GM23248 (cell line): Measurements from ENCODE around the gene ANKS1B. TPM values are rescaled to one million over a fixed set of nuclear protein-coding genes. Genes with fewer than 3 reads are reported as not detected.

Experiments used
- DNase-seq: peaks from one replicate; pipeline ENCODE4 v3.0.0-alpha.2; 2015
- H2AFZ ChIP-seq: fragments of 200-600 bp; sonication (generic); 2 replicates; pipeline ENCODE4 v1.6.1; 2016; ENCODE audit warnings: antibody characterized with exemption
- H3F3A ChIP-seq: fragments of 200-600 bp; sonication (generic); 2 replicates; pipeline ENCODE4 v1.6.1; 2016; ENCODE audit warnings: mild to moderate bottlenecking, antibody characterized with exemption, mixed run types; ENCODE audit not compliant: insufficient read depth
- H3K27ac ChIP-seq: fragments of 200-600 bp; sonication (generic); 2 replicates; pipeline ENCODE4 v1.5.1; 2016; ENCODE audit warnings: mild to moderate bottlenecking
- H3K27me3 ChIP-seq: fragments of 200-600 bp; sonication (generic); replicated peaks from 2 replicates; pipeline ENCODE4 v1.6.1; 2016; ENCODE audit warnings: mild to moderate bottlenecking; ENCODE audit not compliant: insufficient read depth
- H3K36me3 ChIP-seq: fragments of 200-600 bp; sonication (generic); 2 replicates; pipeline ENCODE4 v1.6.1; 2016; ENCODE audit warnings: low read depth, mild to moderate bottlenecking
- H3K4me1 ChIP-seq: fragments of 200-600 bp; sonication (generic); 2 replicates; pipeline ENCODE4 v1.6.1; 2016; ENCODE audit warnings: mild to moderate bottlenecking; ENCODE audit not compliant: insufficient read depth
- H3K4me2 ChIP-seq: fragments of 200-600 bp; sonication (generic); one replicate; pipeline ENCODE4 v1.6.1; 2016; ENCODE audit warnings: mild to moderate bottlenecking; ENCODE audit not compliant: unreplicated experiment
- H3K4me3 ChIP-seq: fragments of 200-600 bp; sonication (generic); 2 replicates; pipeline ENCODE4 v1.5.1; 2016; ENCODE audit warnings: mild to moderate bottlenecking
- H3K79me2 ChIP-seq: fragments of 200-600 bp; sonication (generic); 2 replicates; pipeline ENCODE4 v1.6.1; 2016; ENCODE audit warnings: mild to moderate bottlenecking; ENCODE audit not compliant: insufficient read depth
- H3K9ac ChIP-seq: fragments of 200-600 bp; sonication (generic); 2 replicates; pipeline ENCODE4 v1.6.1; 2016; ENCODE audit warnings: mild to moderate bottlenecking
- H3K9me2 ChIP-seq: fragments of 200-600 bp; sonication (generic); 2 replicates; pipeline ENCODE4 v1.6.1; 2016; ENCODE audit warnings: mixed run types, mild to moderate bottlenecking, moderate library complexity; ENCODE audit not compliant: insufficient read depth
- H3K9me3 ChIP-seq: fragments of 200-600 bp; sonication (generic); one replicate; pipeline ENCODE4 v1.6.1; 2017; ENCODE audit warnings: low read depth
- H4K20me1 ChIP-seq: fragments of 200-600 bp; sonication (generic); 2 replicates; pipeline ENCODE4 v1.6.0; 2016; ENCODE audit not compliant: insufficient read depth
- EZH2 ChIP-seq: fragments of 200-600 bp; sonication (generic); IDR thresholded peaks from 2 replicates; pipeline ENCODE4 v1.6.1; 2018; ENCODE audit warnings: antibody characterized with exemption, mild to moderate bottlenecking; ENCODE audit not compliant: insufficient read depth, poor library complexity, severe bottlenecking
- EZH2phosphoT487 ChIP-seq: fragments of 200-600 bp; sonication (generic); IDR thresholded peaks from 2 replicates; pipeline ENCODE4 v1.6.1; 2018; ENCODE audit warnings: antibody characterized with exemption, moderate library complexity, mild to moderate bottlenecking, low read depth; ENCODE audit not compliant: insufficient read depth
- WGBS, 2 experiments: methylation state at CpG; one replicate each; pipeline ENCODE4 v1.1.6; 2015 to 2017; ENCODE audit warnings: low lambda C conversion rate in 2 of 2, low coverage in 1 of 2; ENCODE audit errors: missing lambda C conversion rate in 2 of 2; 5-methylcytosine and 5-hydroxymethylcytosine counted together
- in situ Hi-C: fragments of 300-500 bp; cut with MboI; formaldehyde crosslinking; loops from 2 replicates; pipeline ENCODE4 v1.15.0; 2020
- polyA plus RNA-seq: library from polyadenylated mRNA; unstranded; fragments of >200 nt; fragmentation: Nextera tagmentation; extraction: Ambion mirVana; gene quantifications from 2 replicates; pipeline ENCODE4 v1.2.1, GENCODE V29; 2016
- total RNA-seq: library from RNA; depleted of rRNA; stranded (reverse); fragments of >200 nt; shearing (Covaris generic); gene quantifications from 2 replicates; pipeline ENCODE4 v1.2.3, GENCODE V29; 2014

ANKS1B gene
- total and polyA plus RNA-seq, 2 experiments from 2014 or later: not detected

DNA sequence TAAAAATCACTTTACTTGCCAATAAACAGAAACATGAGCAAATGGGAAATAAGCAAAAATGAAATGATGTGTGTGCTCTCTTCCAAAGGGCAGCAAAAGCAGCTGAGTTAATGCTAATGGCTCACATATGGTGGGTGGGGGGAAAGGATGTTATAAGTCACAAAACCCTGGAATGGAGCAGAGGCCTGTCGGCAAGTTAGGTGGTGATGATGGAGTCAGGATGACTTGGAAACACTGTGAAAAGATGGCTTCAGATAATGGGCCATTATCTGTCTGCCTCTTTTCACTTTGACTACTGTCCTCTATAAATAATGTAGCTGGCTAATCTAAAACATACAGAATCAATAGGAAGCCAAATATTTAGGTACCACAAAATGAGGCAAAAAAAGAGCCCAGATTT is 1111.0 kb downstream of the ANKS1B start:
- H3K79me2 ChIP-seq: no peaks in the 10 kb centered on the region
- no peak overlapping the region for H3K4me2 ChIP-seq
- no peak overlapping the region for H3K9ac ChIP-seq
- H3K27me3 ChIP-seq: no peaks in the 10 kb centered on the region; the same call in 1 of the 2 replicates
- no peaks in the 10 kb centered on the region for H3F3A ChIP-seq
- WGBS, 2 experiments: 3 to 6% methylated on average over 1 of the region's 1 CpG
- no peaks in the 10 kb centered on the region for H3K9me2 ChIP-seq
- TF ChIP-seq EZH2phosphoT487 (no peak), EZH2 (no peak)
- H3K27ac ChIP-seq: no peak overlapping the region
- in situ Hi-C loops: no loop called here
- H3K36me3 ChIP-seq: no peaks in the 10 kb centered on the region
- H3K9me3 ChIP-seq: no peaks in the 10 kb centered on the region
- H4K20me1 ChIP-seq: no peaks in the 10 kb centered on the region
- no peak for DNase-seq
- no peaks in the 10 kb centered on the region for H3K4me1 ChIP-seq
- no peak overlapping the region for H2AFZ ChIP-seq
- H3K4me3 ChIP-seq: no peak overlapping the region

GRCh38 chr12:98870504-98870903 is 1114.2 kb downstream of the ANKS1B start:
- Histone ChIP-seq H2AFZ (no peak overlapping the region), H3K27ac (no peak overlapping the region), H3K4me1 (no peaks in the 10 kb centered on the region), H3K79me2 (no peaks in the 10 kb centered on the region), H4K20me1 (no peaks in the 10 kb centered on the region), H3K4me2 (no peak overlapping the region), H3K9me2 (no peaks in the 10 kb centered on the region), H3K9me3 (no peaks in the 10 kb centered on the region), H3F3A (no peaks in the 10 kb centered on the region), H3K9ac (no peak overlapping the region), H3K36me3 (no peaks in the 10 kb centered on the region), H3K27me3 (no peaks in the 10 kb centered on the region; the same call in 1 of the 2 replicates), H3K4me3 (no peak overlapping the region)
- TF ChIP-seq EZH2phosphoT487: no peak
- TF ChIP-seq EZH2: no peak
- DNase-seq: no peak
- in situ Hi-C loops: no loop called here
- WGBS, 2 experiments: 32 to 36% methylated on average over 6 of the region's 6 CpGs

DNA sequence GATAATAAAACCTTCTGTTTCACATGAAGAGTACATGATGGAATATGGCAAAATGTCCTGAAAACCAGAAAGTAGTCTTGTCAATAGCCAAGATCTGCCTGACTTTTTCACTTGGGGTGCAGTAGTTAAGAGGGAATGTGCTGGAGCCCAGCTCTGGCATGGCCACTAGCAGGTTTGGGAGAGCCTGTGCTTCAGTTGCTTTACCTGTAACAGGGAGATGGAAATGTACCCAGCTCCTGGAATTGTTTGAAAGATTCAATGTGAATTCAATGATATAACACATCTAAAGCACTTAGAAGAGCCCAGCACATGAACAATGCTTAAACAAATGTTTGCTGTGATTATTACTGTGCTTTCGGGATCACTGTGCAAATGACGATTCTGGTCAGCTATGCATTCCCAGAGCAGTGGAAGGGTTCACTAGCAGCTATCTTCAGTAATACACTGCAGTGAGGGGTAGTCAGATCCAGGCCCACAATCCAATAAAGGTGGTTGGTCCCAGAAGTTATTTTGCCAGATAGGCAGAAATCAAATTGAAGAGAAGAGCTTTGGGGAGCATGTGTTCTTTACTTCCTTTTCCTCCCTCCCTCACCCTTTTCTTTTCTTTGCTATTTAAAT is 1114.7 kb downstream of the ANKS1B start:
- no peaks in the 10 kb centered on the region for H3K9me3 ChIP-seq
- in situ Hi-C loops: no loop called here
- no peaks in the 10 kb centered on the region for H3K4me1 ChIP-seq
- no peaks in the 10 kb centered on the region for H3K36me3 ChIP-seq
- no peak overlapping the region for H3K9ac ChIP-seq
- TF ChIP-seq EZH2 (no peak), EZH2phosphoT487 (no peak)
- no peaks in the 10 kb centered on the region for H3K9me2 ChIP-seq
- no peaks in the 10 kb centered on the region; the same call in 1 of the 2 replicates for H3K27me3 ChIP-seq
- no peak overlapping the region for H2AFZ ChIP-seq
- H3K27ac ChIP-seq: no peak overlapping the region
- DNase-seq: no peak
- 77 to 79% methylated on average over 2 of the region's 2 CpGs for WGBS, 2 experiments
- H4K20me1 ChIP-seq: no peaks in the 10 kb centered on the region
- H3K79me2 ChIP-seq: no peaks in the 10 kb centered on the region
- no peaks in the 10 kb centered on the region for H3F3A ChIP-seq
- H3K4me3 ChIP-seq: no peak overlapping the region
- H3K4me2 ChIP-seq: no peak overlapping the region

GRCh38 chr12:98868538-98868937 is 1116.2 kb downstream of the ANKS1B start:
- no peak for DNase-seq
- Histone ChIP-seq H3K9me3 (no peaks in the 10 kb centered on the region), H3K9ac (no peak overlapping the region), H3K27ac (no peak overlapping the region), H3K4me3 (no peak overlapping the region), H3F3A (no peaks in the 10 kb centered on the region), H3K36me3 (no peaks in the 10 kb centered on the region), H3K4me1 (no peaks in the 10 kb centered on the region), H3K79me2 (no peaks in the 10 kb centered on the region), H3K27me3 (no peaks in the 10 kb centered on the region; the same call in 1 of the 2 replicates), H3K9me2 (no peaks in the 10 kb centered on the region), H2AFZ (no peak overlapping the region), H3K4me2 (no peak overlapping the region), H4K20me1 (no peaks in the 10 kb centered on the region)
- whole genome bisulfite sequencing, 2 experiments: 27 to 29% methylated on average over 4 of the region's 4 CpGs
- TF ChIP-seq EZH2 (no peak), EZH2phosphoT487 (no peak)
- in situ Hi-C loops: no loop called here

DNA sequence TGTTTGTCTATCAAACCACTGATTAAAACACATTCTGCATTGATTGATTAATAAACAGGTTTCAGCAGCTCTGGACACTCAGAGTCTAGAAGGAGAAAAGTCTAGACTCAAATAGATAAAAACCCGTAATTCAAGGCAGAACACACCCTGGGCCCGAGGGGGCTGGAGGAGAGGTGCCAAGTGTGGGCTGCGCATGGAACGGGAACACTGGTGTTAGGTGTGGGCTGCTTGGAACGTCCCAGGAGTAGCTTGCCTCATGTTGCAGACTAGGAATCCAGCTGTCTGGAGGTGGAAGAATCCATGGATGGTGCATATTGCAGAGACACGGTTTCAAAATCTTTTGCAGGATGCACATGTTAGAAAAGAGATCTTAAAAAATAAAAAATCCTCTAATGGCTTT is 1116.7 kb downstream of the ANKS1B start:
- Histone ChIP-seq H3K79me2 (no peaks in the 10 kb centered on the region), H3K4me1 (no peaks in the 10 kb centered on the region), H3F3A (no peaks in the 10 kb centered on the region), H2AFZ (no peak overlapping the region), H3K36me3 (no peaks in the 10 kb centered on the region), H3K27me3 (no peaks in the 10 kb centered on the region; the same call in 1 of the 2 replicates), H4K20me1 (no peaks in the 10 kb centered on the region), H3K27ac (no peak overlapping the region), H3K9me2 (no peaks in the 10 kb centered on the region), H3K9me3 (no peaks in the 10 kb centered on the region), H3K4me2 (no peak overlapping the region), H3K4me3 (no peak overlapping the region), H3K9ac (no peak overlapping the region)
- TF ChIP-seq EZH2 (no peak), EZH2phosphoT487 (no peak)
- 29 to 32% methylated on average over 6 of the region's 6 CpGs for WGBS, 2 experiments
- DNase-seq: no peak
- in situ Hi-C loops: no loop called here
